NCI-H510A (cell line): Measurements from ENCODE around the gene GLI2.

Source experiments
- DNase-seq: peaks from one replicate; lab custom pipeline; 2025; lab: John Stamatoyannopoulos, UW

GLI2 gene

GRCh38 chr2:120758181-120759144 is 22.8 kb downstream of the GLI2 start:
- DNase-seq: no peak

- no peak for DNase-seq
Observed at GRCh38 chr2:120759543-120760331, 24.1 kb downstream of the GLI2 start.

GRCh38 chr2:120760446-120761135 is 24.9 kb downstream of the GLI2 start:
- DNase-seq: no peak

GRCh38 chr2:120761164-120761861 is 25.6 kb downstream of the GLI2 start:
- no peak for DNase-seq

DNA sequence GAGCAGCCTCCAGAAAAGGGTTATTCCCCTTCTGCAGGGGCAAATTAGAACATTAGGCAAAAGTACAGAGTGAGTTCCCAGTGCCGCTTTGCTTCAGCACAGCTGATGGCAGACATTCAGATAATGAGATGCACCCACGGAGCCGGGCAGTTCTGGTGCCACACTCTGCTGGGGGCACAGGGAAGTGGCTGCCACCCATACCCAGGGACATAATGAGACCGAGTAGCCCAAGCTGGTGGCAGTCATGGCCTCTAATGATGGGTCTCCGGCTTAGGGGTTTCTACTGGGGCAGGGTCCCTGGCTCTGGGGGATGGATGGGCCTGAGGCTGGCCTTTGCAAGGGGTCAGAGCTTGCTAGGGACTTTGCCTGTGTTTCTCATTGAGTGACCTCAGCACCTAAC is 26.2 kb downstream of the GLI2 start:
- DNase-seq: no peak

- DNase-seq: no peak
Observed at GRCh38 chr2:120762341-120763061, 26.8 kb downstream of the GLI2 start.

DNA sequence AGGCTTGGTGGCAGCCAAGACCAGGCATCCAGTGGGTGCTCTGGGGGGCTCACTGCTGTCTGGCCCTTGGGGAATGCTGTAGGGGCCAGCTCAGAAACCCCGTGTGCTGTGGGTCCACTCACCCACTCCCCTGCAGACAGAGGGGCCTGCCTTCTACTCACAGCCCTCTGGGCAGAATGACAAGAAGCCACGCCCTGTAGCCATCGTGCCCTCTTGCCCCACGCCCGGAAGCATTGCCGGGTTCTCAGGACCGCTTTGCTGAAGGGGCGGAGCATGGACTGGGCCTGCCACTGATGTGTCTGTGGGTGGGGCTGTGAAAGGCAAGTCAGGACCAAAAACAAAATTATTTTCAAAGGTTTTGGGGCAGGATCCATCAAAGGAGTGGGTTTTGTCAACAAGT is 27.8 kb downstream of the GLI2 start:
- no peak for DNase-seq

GRCh38 chr2:120763931-120764330 is 28.3 kb downstream of the GLI2 start:
- no peak for DNase-seq

- no peak for DNase-seq
Observed at GRCh38 chr2:120764492-120764891, 28.8 kb downstream of the GLI2 start.

DNA sequence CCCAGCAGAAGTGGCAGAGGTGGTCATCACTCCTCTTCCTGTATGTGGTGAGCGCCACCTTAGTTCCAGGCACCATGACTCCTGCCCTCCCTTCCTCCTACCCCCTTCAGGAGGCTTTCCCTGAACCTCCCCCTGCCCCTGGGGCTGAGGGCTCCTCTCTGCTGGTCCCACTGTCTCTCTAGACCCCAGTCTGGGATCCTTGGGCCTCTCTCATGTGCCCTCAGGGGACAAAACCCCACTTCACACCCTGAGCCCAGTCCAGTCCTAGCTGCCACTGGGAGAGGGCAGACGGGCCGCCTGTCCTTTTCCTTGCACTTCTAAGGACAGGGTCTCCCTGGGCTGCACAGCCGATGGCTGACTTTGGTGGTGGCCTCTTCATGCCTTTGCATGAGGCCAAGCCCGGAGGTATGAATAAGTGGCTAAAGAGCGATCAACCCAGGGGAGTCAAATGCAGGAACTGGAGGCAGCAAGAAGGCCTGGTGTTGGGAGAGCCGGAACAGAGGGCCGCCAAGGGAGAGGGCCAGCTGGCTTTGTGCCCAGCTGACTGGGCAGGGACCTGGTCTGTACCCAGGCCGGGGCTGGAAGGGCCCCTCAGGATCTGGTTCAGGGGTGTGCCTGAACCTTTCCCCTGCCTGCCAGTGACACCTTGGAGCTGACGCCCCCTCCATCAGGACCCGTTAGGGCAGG is 29.5 kb downstream of the GLI2 start:
- no peak for DNase-seq

DNA sequence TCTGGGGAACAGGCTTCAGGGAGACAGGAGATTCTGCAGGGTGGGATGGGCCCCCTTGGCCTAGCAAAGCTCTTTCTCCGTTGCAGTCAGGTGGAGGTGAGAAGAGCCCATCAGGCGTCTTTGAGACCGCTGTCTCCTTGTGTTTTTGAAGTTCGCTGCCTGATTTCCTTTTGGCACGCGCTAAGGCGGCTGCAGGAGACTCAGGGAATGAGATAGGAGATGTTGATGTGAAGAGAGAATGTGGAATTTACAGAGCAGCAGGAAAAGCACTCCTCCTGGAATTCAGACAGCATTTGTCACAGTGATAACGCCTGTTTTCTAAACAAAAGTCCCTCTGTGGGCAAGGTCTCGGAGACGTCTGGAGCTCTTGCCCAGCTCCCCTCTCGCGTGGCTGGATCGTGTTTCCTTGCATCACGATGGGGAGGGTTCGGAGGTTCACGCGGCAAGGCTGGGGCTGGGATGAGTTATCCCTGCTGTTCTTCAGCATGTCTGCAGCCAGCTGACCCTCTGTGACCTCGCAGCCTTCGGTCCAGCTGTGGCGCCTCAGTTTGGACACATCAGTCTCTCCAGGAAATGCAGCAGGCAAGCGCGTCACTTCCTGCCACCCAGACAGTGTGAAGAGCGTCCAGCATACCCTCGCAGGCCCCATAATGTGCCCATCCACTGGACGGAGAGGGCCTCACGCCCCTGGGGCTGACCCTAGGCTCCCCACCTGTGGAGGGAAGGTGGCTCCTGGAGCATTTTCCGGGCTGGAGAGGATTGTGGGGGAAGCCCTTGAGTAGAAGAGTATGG is 30.2 kb downstream of the GLI2 start:
- no peak for DNase-seq

GRCh38 chr2:120766470-120767351 is 31.0 kb downstream of the GLI2 start:
- DNase-seq: no peak

DNA sequence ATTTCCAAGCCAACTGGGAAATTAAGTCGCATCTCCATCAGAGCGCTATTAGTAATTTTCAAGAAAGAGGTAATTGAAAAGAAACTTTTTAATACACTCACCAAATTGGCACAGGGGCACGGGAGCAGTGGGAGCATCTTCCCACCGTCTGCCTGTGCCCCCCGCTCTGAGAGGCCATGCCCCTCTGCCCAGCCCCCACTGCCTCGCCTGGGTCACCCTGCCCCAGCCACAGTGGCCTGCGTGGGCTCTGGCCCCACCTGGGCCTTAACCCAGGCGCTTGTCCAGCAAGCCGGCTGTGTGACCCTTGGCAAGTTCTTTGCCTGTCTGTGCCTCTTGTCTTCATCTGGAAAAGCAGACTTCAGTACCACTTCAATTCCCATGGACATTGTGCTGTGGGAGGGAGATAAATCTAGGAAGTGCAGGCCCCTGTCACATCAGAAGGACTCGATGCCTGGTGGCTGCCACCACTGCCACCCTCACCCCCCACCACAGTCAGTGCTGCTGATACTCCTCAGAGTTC is 31.9 kb downstream of the GLI2 start:
- no peak for DNase-seq

DNA sequence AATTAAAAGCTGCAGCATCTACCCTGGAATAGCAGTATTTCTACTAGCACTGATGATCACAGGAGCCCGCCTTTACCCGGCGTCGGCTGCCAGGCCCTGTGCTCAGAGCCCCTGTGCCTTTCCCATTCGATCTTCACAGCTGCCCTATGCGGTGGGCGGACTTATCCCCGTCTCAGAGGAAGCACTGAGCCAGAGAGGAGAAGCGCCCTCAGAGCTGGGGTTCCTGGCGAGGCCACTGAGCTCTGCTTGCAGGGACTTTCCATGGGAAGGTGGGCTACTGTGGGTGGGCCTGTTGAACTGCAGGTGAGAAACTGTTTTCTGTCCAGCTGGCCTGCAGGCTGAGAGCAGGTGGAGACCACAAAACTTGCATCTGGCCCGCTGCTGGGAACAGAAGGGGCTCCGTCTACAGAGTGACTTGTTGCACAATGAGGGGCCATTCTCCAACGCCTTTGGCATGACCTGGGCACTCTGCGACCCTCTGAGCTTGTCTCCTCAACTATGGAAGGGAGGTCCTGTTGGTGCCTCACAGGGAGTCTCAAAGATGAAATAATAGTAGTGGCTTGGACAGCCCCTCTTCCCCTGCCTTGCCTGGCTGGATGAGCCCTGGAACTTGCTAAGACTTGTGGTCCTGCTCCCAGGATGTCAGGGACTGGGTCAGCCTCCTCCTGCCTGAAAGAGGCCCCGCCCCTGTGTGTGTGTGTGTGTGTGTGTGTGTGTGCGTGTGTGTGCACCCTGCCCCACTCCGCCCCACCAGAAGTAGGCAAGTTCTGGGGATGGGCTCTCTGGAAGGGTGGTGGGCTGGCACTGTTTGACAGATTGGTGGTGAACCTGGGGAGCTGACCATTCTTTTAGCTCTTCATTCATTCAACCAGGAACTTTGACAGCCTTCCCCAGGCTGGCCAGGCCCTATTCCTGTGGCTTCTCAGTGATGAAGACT is 32.7 kb downstream of the GLI2 start:
- no peak for DNase-seq

DNA sequence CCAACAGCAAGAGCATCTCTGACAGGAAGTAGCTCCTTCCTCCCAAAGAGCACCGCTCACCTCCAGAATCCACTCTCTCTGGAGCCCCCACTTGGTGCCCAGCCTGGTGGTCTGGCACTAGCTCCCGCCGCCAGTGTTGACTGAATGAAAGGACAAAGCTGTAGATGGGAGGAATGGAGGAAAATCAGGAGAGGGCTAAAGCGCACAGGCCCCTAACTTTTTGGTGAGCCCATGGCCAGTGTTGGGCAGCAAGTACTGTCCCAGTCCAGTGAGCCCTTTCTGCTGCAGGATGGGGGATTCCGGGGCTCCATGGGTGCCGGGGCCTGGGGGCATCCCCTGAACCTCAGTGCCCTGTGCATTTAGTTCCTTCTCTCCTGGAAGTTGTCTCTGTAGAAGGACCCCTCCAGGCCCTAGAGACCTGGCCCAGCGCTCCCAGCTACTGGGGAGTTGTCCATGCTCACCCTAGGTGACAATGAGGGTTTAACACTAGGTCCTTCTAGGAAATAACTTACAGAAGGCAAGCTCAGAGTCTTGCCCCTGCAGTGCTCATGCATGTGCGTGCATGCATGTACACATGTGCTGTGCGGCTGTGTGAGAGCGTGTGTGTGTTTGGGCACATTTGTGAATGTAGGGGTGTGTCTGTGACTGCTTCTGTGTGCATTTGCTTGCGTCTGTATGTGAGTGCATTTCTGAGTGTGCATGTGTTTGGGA is 33.6 kb downstream of the GLI2 start:
- DNase-seq: no peak

DNA sequence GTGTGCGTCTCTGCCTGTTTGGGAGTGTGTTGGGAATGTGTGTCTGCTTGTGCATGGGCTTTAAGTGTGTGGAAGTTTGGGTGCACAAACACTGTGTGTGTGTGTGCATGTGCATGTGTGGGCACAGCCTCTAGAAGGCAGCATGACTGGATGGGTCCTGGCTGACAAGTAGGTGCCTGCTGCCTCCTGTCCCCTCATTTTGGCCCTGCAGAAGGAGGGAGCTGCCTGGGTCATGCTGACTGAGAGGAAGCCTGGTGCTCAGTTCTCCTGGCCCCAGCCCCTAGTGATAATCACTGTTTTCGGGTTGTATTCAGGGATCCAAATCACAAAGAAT is 34.1 kb downstream of the GLI2 start:
- DNase-seq: no peak

DNA sequence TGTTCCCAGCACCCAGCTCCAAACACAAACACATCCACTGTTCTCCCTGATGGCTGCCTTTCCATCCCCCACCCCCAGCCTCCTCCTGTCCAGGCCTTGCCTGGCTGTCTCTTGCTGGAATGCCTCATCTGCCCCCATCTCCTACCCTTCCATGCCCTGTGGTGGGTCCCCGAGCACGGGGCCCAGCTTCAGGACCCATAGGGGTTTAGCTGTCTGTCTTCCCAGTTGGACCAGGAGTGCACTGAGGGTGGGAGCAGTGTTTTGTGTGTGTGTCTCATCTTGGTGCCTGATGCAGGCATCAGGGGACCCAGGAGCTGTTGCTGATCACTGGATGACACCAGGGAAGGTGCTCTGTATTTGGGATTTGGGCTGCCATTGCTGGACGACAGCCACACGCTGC is 34.5 kb downstream of the GLI2 start:
- DNase-seq: no peak
